Uterus (tissue), 4 donors: ENCODE measurements around the gene IL1F10. TPM values are rescaled to one million over a fixed set of nuclear protein-coding genes. Genes with fewer than 3 reads are reported as not detected.

Experiments used
- DNase-seq, 2 donors: peaks; one replicate each; pipeline ENCODE4 v3.0.0-alpha.2; 2019 to 2020
- H3K27ac ChIP-seq, 2 donors: fragments of 200-600 bp; sonication (generic); 1 replicate in 1 of 2; 2 replicates in 1 of 2; pipeline ENCODE4 v1.5.1; 2016 to 2018
- H3K27me3 ChIP-seq, 2 donors: fragments of 200-600 bp; sonication (generic); one replicate each; pipeline ENCODE4 v1.5.1; 2018 to 2019; ENCODE audit warnings: control low read depth in 1 of 2
- H3K36me3 ChIP-seq, 2 donors: fragments of 200-600 bp; sonication (generic); one replicate each; pipeline ENCODE4 v1.5.1; 2019; ENCODE audit warnings: control low read depth in 1 of 2
- H3K4me1 ChIP-seq, 2 donors: fragments of 200-600 bp; sonication (generic); one replicate each; pipeline ENCODE4 v1.5.1; 2018 to 2019; ENCODE audit warnings: control low read depth in 1 of 2
- H3K4me3 ChIP-seq, 2 donors: fragments of 200-600 bp; sonication (generic); 1 replicate in 1 of 2; 2 replicates in 1 of 2; pipeline ENCODE4 v1.5.1; 2018 to 2019; ENCODE audit warnings: mild to moderate bottlenecking in 1 of 2
- H3K9me3 ChIP-seq, 2 donors: fragments of 200-600 bp; sonication (generic); one replicate each; pipeline ENCODE4 v1.5.1; 2019; ENCODE audit warnings: control low read depth in 1 of 2
- CTCF ChIP-seq, 4 experiments: fragments of 200-600 bp in 2 of 4; fragments of 450-650 bp in 2 of 4; sonication (generic) in 2 of 4; IDR thresholded peaks; one replicate each; pipeline ENCODE4 v1.5.1; 2016 to 2019; ENCODE audit warnings: antibody characterized with exemption in 4 of 4, mild to moderate bottlenecking in 2 of 4, moderate library complexity in 1 of 4
- POLR2A ChIP-seq, 2 donors: fragments of 450-650 bp; IDR thresholded peaks; one replicate each; pipeline ENCODE4 v1.6.1; 2016; ENCODE audit warnings: antibody characterized with exemption in 2 of 2, mild to moderate bottlenecking in 1 of 2, moderate library complexity in 1 of 2
- intact Hi-C: fragments of 100-400 bp; cut with DNase I; formaldehyde crosslinking; loops from one replicate; pipeline ENCODE4 v1.15.1; 2023; ENCODE audit warnings: low total_unique reads
- total RNA-seq, 4 donors: library from RNA; depleted of rRNA in 3 of 4; stranded (reverse); fragments of >200 nt in 3 of 4; gene quantifications; one replicate each; pipeline versions ENCODE4 v1.1.0 to v1.2.4, GENCODE V29; 2014 to 2023
- donor health status: DM: yes; HTN: yes; CAD: no.

The IL1F10 gene
- total RNA-seq, 4 donors from 2014 or later: not detected

- H3K36me3 ChIP-seq: no peaks in the 10 kb centered on the region
- no peaks in the 10 kb centered on the region for H3K9me3 ChIP-seq
- no peak overlapping the region for H3K4me3 ChIP-seq
- intact Hi-C loops: no loop called here
- no peak for DNase-seq
- no peak overlapping the region for H3K27ac ChIP-seq
- H3K27me3 ChIP-seq: no peaks in the 10 kb centered on the region
- TF ChIP-seq CTCF (IDR thresholded peaks at IDR 0.05) (no peak), POLR2A (IDR thresholded peaks at IDR 0.05) (no peak)
- no peaks in the 10 kb centered on the region for H3K4me1 ChIP-seq
These were observed 6.5 kb upstream of the IL1F10 start for GRCh38 chr2:113061241-113061640.

GRCh38 chr2:113061896-113062770 is 5.6 kb upstream of the IL1F10 start:
- H3K9me3 ChIP-seq: no peaks in the 10 kb centered on the region
- intact Hi-C loops: no loop called here
- no peak overlapping the region for H3K4me3 ChIP-seq
- no peak overlapping the region for H3K27ac ChIP-seq
- no peaks in the 10 kb centered on the region for H3K27me3 ChIP-seq
- TF ChIP-seq POLR2A (IDR thresholded peaks at IDR 0.05) (no peak), CTCF (IDR thresholded peaks at IDR 0.05) (no peak)
- no peaks in the 10 kb centered on the region for H3K4me1 ChIP-seq
- DNase-seq: no peak
- no peaks in the 10 kb centered on the region for H3K36me3 ChIP-seq

- Histone ChIP-seq H3K27me3 (no peaks in the 10 kb centered on the region), H3K9me3 (no peaks in the 10 kb centered on the region), H3K36me3 (no peaks in the 10 kb centered on the region), H3K4me1 (no peaks in the 10 kb centered on the region), H3K4me3 (no peak overlapping the region), H3K27ac (no peak overlapping the region)
- DNase-seq: no peak
- no peak for TF ChIP-seq CTCF (IDR thresholded peaks at IDR 0.05)
- intact Hi-C loops: no loop called here
These were observed 3.5 kb upstream of the IL1F10 start for GRCh38 chr2:113064281-113064680.

- intact Hi-C loops: no loop called here
- DNase-seq: no peak
- Histone ChIP-seq H3K4me1 (no peaks in the 10 kb centered on the region), H3K4me3 (no peak overlapping the region), H3K27me3 (no peaks in the 10 kb centered on the region), H3K36me3 (no peaks in the 10 kb centered on the region), H3K27ac (no peak overlapping the region), H3K9me3 (no peaks in the 10 kb centered on the region)
- no peak for TF ChIP-seq POLR2A (IDR thresholded peaks at IDR 0.05)
- TF ChIP-seq CTCF (IDR thresholded peaks at IDR 0.05): no peak
These were observed 2.9 kb upstream of the IL1F10 start for GRCh38 chr2:113064898-113065297.

GRCh38 chr2:113068249-113068648 is 479 bp downstream of the IL1F10 start:
- no peak for TF ChIP-seq POLR2A (IDR thresholded peaks at IDR 0.05)
- no peak for TF ChIP-seq CTCF (IDR thresholded peaks at IDR 0.05)
- Histone ChIP-seq H3K4me1 (no peaks in the 10 kb centered on the region), H3K36me3 (no peaks in the 10 kb centered on the region), H3K27me3 (no peaks in the 10 kb centered on the region), H3K9me3 (no peaks in the 10 kb centered on the region), H3K27ac (no peak overlapping the region), H3K4me3 (no peak overlapping the region)
- no peak for DNase-seq
- intact Hi-C loops: no loop called here
